ENCODE measurements around the gene INTU.

INTU gene

DNA sequence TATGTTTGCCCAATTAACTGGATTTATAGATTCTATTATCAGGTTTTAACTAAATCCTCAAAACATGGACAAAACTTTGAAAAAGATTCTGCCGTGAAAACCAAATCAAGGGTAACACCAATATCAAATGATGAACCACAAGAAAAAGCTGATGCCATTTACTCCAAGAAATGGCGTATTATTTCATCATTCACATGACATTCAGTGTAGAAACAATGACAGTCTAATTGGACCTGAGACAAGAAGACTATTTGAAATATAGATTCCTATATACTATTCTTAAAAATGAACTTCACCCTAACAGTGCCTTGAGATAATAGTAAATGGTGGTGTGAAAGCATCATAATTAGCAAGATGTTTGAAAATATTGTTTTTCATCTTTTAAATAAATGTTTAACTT, 102.2 kb downstream of the INTU start:
- Histone ChIP-seq H3K27ac (ENCODE audit: extremely low read depth, low read depth, low read length) (no peak overlapping the region), H3K4me3 (ENCODE audit: low read depth, low read length) (no peak overlapping the region), H3K9me3 (ENCODE audit: control insufficient read depth, insufficient read depth, low read depth, low read length) (no peaks in the 10 kb centered on the region), H3K36me3 (ENCODE audit: control insufficient read depth in 2 of 2, insufficient read depth in 1 of 2, low read length in 2 of 2) (no peaks in the 10 kb centered on the region), H3K4me1 (ENCODE audit: control insufficient read depth, insufficient read depth, low read length) (no peaks in the 10 kb centered on the region)
- CTCF ChIA-PET, result interaction anchor here (0.6 to 4.4 kb wide), 3 partner anchors 129 to 186 kb away, joined by 4 to 83 read pairs (median 5); no protein-coding TSS in a partner anchor
- POLR2A ChIA-PET, result interaction anchor here (0.6 kb wide), 2 partner anchors 137 to 326 kb away, joined by 3 to 4 read pairs; partner anchors contain the start of gene LARP1B
- TF ChIP-seq, protein P1, sequence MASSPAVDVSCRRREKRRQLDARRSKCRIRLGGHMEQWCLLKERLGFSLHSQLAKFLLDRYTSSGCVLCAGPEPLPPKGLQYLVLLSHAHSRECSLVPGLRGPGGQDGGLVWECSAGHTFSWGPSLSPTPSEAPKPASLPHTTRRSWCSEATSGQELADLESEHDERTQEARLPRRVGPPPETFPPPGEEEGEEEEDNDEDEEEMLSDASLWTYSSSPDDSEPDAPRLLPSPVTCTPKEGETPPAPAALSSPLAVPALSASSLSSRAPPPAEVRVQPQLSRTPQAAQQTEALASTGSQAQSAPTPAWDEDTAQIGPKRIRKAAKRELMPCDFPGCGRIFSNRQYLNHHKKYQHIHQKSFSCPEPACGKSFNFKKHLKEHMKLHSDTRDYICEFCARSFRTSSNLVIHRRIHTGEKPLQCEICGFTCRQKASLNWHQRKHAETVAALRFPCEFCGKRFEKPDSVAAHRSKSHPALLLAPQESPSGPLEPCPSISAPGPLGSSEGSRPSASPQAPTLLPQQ (tag by site-specific recombination; IDR thresholded peaks at IDR 0.05), result no peak
- TF ChIP-seq ZNF529 (tag by site-specific recombination; IDR thresholded peaks at IDR 0.05; ENCODE audit: insufficient replicate concordance) (no peak), ZNF174 (tag by site-specific recombination; IDR thresholded peaks at IDR 0.05) (no peak), ZSCAN23 (tag by site-specific recombination; IDR thresholded peaks at IDR 0.05) (no peak), ZNF561 (tag by site-specific recombination; IDR thresholded peaks at IDR 0.05; ENCODE audit: borderline replicate concordance) (no peak), ZNF707 (tag by site-specific recombination; IDR thresholded peaks at IDR 0.05) (no peak), ZNF274 (IDR thresholded peaks at IDR 0.05; ENCODE audit: low read length) (no peak), ZNF274 (tag by site-specific recombination; IDR thresholded peaks at IDR 0.05; ENCODE audit: borderline replicate concordance) (no peak), ZFHX2 (tag by site-specific recombination; conservative IDR thresholded peaks at IDR 0.05) (no peak), ZNF560 (tag by site-specific recombination; IDR thresholded peaks at IDR 0.05; ENCODE audit: borderline replicate concordance) (no peak), ZNF248 (tag by site-specific recombination; IDR thresholded peaks at IDR 0.05) (no peak), ZNF548 (tag by site-specific recombination; IDR thresholded peaks at IDR 0.05) (no peak), WT1 (tag by site-specific recombination; IDR thresholded peaks at IDR 0.05) (no peak), ZFP3 (tag by site-specific recombination; IDR thresholded peaks at IDR 0.05; ENCODE audit: low read depth) (no peak), ZBTB17 (tag by site-specific recombination; IDR thresholded peaks at IDR 0.05) (no peak), ZBTB48 (tag by site-specific recombination; IDR thresholded peaks at IDR 0.05) (no peak), ZNF366 (tag by site-specific recombination; conservative IDR thresholded peaks at IDR 0.05) (no peak), ZNF544 (tag by site-specific recombination; IDR thresholded peaks at IDR 0.05) (no peak)
- TF ChIP-seq, protein P2, sequence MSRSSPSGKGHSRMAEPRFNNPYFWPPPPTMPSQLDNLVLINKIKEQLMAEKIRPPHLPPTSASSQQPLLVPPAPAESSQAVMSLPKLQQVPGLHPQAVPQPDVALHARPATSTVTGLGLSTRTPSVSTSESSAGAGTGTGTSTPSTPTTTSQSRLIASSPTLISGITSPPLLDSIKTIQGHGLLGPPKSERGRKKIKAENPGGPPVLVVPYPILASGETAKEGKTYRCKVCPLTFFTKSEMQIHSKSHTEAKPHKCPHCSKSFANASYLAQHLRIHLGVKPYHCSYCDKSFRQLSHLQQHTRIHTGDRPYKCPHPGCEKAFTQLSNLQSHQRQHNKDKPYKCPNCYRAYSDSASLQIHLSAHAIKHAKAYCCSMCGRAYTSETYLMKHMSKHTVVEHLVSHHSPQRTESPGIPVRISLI (tag by site-specific recombination; IDR thresholded peaks at IDR 0.05), result no peak
- TF ChIP-seq, protein P3, sequence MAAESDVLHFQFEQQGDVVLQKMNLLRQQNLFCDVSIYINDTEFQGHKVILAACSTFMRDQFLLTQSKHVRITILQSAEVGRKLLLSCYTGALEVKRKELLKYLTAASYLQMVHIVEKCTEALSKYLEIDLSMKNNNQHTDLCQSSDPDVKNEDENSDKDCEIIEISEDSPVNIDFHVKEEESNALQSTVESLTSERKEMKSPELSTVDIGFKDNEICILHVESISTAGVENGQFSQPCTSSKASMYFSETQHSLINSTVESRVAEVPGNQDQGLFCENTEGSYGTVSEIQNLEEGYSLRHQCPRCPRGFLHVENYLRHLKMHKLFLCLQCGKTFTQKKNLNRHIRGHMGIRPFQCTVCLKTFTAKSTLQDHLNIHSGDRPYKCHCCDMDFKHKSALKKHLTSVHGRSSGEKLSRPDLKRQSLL (tag by site-specific recombination; IDR thresholded peaks at IDR 0.05), result no peak
- TF ChIP-seq, protein P4, sequence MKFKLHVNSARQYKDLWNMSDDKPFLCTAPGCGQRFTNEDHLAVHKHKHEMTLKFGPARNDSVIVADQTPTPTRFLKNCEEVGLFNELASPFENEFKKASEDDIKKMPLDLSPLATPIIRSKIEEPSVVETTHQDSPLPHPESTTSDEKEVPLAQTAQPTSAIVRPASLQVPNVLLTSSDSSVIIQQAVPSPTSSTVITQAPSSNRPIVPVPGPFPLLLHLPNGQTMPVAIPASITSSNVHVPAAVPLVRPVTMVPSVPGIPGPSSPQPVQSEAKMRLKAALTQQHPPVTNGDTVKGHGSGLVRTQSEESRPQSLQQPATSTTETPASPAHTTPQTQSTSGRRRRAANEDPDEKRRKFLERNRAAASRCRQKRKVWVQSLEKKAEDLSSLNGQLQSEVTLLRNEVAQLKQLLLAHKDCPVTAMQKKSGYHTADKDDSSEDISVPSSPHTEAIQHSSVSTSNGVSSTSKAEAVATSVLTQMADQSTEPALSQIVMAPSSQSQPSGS (tag by site-specific recombination; IDR thresholded peaks at IDR 0.05; ENCODE audit: low read depth), result no peak

DNA sequence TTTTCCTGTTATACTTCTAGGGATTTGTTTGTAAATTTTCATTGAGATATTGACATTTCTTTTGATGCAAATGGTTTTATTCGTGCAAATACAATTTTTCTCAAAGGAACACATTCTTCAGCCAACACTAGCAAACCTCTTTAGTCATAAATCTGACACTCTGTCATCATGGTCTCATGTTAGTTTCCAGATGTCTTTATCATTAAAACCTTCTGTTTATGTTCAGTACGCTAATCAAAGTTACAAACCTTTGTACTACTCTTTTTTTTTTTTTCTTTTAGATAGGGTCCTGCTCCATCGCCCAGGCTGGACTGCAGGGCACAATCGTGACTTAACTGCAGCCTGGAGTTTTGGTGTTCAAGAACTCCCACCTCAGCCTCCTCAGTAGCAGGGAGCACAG, 104.5 kb downstream of the INTU start:
- H3K4me1 ChIP-seq (ENCODE audit: control insufficient read depth, insufficient read depth, low read length), result no peaks in the 10 kb centered on the region
- H3K36me3 ChIP-seq (ENCODE audit: control insufficient read depth in 2 of 2, insufficient read depth in 1 of 2, low read length in 2 of 2), result no peaks in the 10 kb centered on the region
- POLR2A ChIA-PET, result no interaction called here
- CTCF ChIA-PET, result no interaction called here
- no peak overlapping the region for H3K4me3 ChIP-seq (ENCODE audit: low read depth, low read length)
- no peak overlapping the region for H3K27ac ChIP-seq (ENCODE audit: extremely low read depth, low read depth, low read length)
- no peaks in the 10 kb centered on the region for H3K9me3 ChIP-seq (ENCODE audit: control insufficient read depth, insufficient read depth, low read depth, low read length)
- TF ChIP-seq FEZF1 (tag by site-specific recombination; IDR thresholded peaks at IDR 0.05), result no peak
- TF ChIP-seq KLF16 (tag by site-specific recombination; IDR thresholded peaks at IDR 0.05), result no peak
- TF ChIP-seq, protein P5, sequence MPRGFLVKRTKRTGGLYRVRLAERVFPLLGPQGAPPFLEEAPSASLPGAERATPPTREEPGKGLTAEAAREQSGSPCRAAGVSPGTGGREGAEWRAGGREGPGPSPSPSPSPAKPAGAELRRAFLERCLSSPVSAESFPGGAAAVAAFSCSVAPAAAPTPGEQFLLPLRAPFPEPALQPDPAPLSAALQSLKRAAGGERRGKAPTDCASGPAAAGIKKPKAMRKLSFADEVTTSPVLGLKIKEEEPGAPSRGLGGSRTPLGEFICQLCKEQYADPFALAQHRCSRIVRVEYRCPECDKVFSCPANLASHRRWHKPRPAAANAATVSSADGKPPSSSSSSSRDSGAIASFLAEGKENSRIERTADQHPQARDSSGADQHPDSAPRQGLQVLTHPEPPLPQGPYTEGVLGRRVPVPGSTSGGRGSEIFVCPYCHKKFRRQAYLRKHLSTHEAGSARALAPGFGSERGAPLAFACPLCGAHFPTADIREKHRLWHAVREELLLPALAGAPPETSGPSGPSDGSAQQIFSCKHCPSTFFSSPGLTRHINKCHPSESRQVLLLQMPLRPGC (tag by site-specific recombination; IDR thresholded peaks at IDR 0.05), result no peak
- no peak for TF ChIP-seq ZNF777 (tag by site-specific recombination; IDR thresholded peaks at IDR 0.05; ENCODE audit: borderline replicate concordance)
- no peak for TF ChIP-seq OSR2 (tag by site-specific recombination; IDR thresholded peaks at IDR 0.05)
- TF ChIP-seq ZFP41 (tag by site-specific recombination; IDR thresholded peaks at IDR 0.05; ENCODE audit: borderline replicate concordance), result no peak
- no peak for TF ChIP-seq WT1 (tag by site-specific recombination; IDR thresholded peaks at IDR 0.05)
- TF ChIP-seq, protein P6, sequence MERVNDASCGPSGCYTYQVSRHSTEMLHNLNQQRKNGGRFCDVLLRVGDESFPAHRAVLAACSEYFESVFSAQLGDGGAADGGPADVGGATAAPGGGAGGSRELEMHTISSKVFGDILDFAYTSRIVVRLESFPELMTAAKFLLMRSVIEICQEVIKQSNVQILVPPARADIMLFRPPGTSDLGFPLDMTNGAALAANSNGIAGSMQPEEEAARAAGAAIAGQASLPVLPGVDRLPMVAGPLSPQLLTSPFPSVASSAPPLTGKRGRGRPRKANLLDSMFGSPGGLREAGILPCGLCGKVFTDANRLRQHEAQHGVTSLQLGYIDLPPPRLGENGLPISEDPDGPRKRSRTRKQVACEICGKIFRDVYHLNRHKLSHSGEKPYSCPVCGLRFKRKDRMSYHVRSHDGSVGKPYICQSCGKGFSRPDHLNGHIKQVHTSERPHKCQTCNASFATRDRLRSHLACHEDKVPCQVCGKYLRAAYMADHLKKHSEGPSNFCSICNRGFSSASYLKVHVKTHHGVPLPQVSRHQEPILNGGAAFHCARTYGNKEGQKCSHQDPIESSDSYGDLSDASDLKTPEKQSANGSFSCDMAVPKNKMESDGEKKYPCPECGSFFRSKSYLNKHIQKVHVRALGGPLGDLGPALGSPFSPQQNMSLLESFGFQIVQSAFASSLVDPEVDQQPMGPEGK (tag by site-specific recombination; IDR thresholded peaks at IDR 0.05), result no peak
- TF ChIP-seq ZNF555 (tag by site-specific recombination; conservative IDR thresholded peaks at IDR 0.05), result no peak

All from HEK293 (cell line).